Measurements from ENCODE around the gene CPNE4. TPM values are rescaled to one million over a fixed set of nuclear protein-coding genes. Genes with fewer than 3 reads are reported as not detected.

Gene CPNE4
- total RNA-seq, 1 experiment from 2014 or later = 1.9 TPM

DNA sequence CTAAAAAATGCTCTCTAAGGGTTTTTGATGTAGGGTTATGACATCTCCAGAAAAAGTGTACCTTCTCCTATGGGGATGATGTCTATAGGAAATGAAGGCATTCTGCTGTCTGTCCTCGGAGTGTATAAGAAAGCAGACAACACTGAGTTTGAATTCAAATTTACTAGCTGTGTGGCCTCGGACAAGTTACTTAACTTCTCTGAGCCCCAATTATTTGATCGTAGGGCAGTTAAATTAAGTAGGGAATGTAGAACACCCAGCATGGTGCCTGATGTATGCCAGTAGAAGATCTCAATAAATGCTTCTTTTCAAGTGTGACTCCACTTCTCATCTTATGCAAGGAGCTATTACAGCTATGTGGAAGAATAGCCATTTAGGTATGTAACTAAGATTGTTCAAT is 184.6 kb downstream of the CPNE4 start:
- no peak overlapping the region for H4K91ac ChIP-seq (ENCODE audit: insufficient read length, low read depth, low read length)
- WGBS (ENCODE audit: extremely low coverage, insufficient read length, low lambda C conversion rate) = no CpG with 5 or more reads among the region's 3 CpGs
- no peak overlapping the region for H3K27ac ChIP-seq (ENCODE audit: insufficient read length, low read depth, low read length)
- H3K27ac Mint-ChIP-seq = no peak overlapping the region; a peak in 1 of 7 replicates
- no peaks in the 10 kb centered on the region for H3K4me1 Mint-ChIP-seq
- no peaks in the 10 kb centered on the region for H3K27me3 ChIP-seq (ENCODE audit: insufficient read depth, low read length)
- H3K79me2 ChIP-seq (ENCODE audit: insufficient read depth, low read length) = no peaks in the 10 kb centered on the region
- no peak overlapping the region for H3K56ac ChIP-seq (ENCODE audit: insufficient read length, low read depth, low read length)
- no peak overlapping the region for H3T11ph ChIP-seq (ENCODE audit: low read length)
- H3K23me2 ChIP-seq (ENCODE audit: insufficient read length, low read depth, low read length, poor library complexity, severe bottlenecking) = no peaks in the 10 kb centered on the region
- no peaks in the 10 kb centered on the region for H3K4me1 ChIP-seq (ENCODE audit: insufficient read depth, low read length)
- H4K5ac ChIP-seq (ENCODE audit: insufficient read length, low read depth, low read length) = no peak overlapping the region
- H3K18ac ChIP-seq (ENCODE audit: insufficient read length, low read depth, low read length) = no peak overlapping the region
- no peak for DNase-seq
- H3K9ac ChIP-seq (ENCODE audit: extremely low read depth, insufficient read length, low read length) = no peak overlapping the region
- no peak overlapping the region for H2AFZ ChIP-seq (ENCODE audit: low read length)
- H3K14ac ChIP-seq (ENCODE audit: insufficient read depth, low read length) = no peak overlapping the region
- H3K9me3 ChIP-seq (ENCODE audit: control insufficient read depth, low read depth, low read length) = no peaks in the 10 kb centered on the region
- H3K9me3 Mint-ChIP-seq = no peaks in the 10 kb centered on the region; a peak in 2 of 5 replicates
- H2BK120ac ChIP-seq (ENCODE audit: low read depth, low read length, poor library complexity, severe bottlenecking) = no peak overlapping the region
- H3K4me2 ChIP-seq (ENCODE audit: insufficient read depth, insufficient read length, low read length) = no peak overlapping the region
- H2BK5ac ChIP-seq (ENCODE audit: insufficient read length, low read length) = no peak overlapping the region
- H2BK12ac ChIP-seq (ENCODE audit: insufficient read length, low read depth, low read length) = no peak overlapping the region
- H2AK5ac ChIP-seq (ENCODE audit: insufficient read length, low read length) = no peak overlapping the region
- no peak overlapping the region for H3K23ac ChIP-seq (ENCODE audit: insufficient read length, low read depth, low read length)
- H4K20me1 ChIP-seq (ENCODE audit: control insufficient read depth, insufficient read depth, insufficient read length) = no peaks in the 10 kb centered on the region
- H4K8ac ChIP-seq (replicated peaks; ENCODE audit: insufficient read length, low read depth, low read length) = no peak overlapping the region
- H2BK15ac ChIP-seq (ENCODE audit: low read depth, low read length) = no peak overlapping the region
- no peak overlapping the region for H2BK20ac ChIP-seq (ENCODE audit: low read depth, low read length, poor library complexity, severe bottlenecking)
- no peaks in the 10 kb centered on the region for H3K36me3 Mint-ChIP-seq (ENCODE audit: insufficient read depth in 1 of 3, low read depth in 3 of 3)
- H3K79me1 ChIP-seq (ENCODE audit: insufficient read depth, low read depth, low read length, poor library complexity, severe bottlenecking) = no peaks in the 10 kb centered on the region
- H3K4me3 Mint-ChIP-seq = no peak overlapping the region
- TF ChIP-seq, protein P1, sequence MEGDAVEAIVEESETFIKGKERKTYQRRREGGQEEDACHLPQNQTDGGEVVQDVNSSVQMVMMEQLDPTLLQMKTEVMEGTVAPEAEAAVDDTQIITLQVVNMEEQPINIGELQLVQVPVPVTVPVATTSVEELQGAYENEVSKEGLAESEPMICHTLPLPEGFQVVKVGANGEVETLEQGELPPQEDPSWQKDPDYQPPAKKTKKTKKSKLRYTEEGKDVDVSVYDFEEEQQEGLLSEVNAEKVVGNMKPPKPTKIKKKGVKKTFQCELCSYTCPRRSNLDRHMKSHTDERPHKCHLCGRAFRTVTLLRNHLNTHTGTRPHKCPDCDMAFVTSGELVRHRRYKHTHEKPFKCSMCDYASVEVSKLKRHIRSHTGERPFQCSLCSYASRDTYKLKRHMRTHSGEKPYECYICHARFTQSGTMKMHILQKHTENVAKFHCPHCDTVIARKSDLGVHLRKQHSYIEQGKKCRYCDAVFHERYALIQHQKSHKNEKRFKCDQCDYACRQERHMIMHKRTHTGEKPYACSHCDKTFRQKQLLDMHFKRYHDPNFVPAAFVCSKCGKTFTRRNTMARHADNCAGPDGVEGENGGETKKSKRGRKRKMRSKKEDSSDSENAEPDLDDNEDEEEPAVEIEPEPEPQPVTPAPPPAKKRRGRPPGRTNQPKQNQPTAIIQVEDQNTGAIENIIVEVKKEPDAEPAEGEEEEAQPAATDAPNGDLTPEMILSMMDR (conservative IDR thresholded peaks at IDR 0.05) = no peak
- no peak overlapping the region for H3K4ac ChIP-seq (ENCODE audit: low read depth, low read length)
- no peaks in the 10 kb centered on the region for H3K27me3 Mint-ChIP-seq (ENCODE audit: low read depth)
